ENCODE measurements around the gene PDGFD.

DNA sequence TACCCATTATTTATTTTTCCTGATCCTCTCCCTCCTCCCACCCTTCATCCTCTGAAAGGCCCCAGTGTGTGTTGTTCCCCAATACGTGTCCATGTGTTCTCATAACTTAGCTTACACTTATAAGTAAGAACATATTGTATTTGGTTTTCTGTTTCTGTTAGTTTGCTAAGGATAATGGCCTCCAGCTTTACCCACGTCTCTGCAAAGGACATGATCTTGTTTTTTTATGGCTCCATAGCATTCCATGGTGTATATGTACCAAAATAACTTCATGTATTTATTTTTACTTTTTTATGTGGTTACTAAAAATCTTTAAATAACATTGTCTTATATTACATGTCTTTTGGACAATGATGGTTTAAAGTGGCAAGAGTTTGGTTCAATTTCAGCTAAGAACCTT is 15.2 kb downstream of the PDGFD start:
- TF ChIP-seq, protein P1, sequence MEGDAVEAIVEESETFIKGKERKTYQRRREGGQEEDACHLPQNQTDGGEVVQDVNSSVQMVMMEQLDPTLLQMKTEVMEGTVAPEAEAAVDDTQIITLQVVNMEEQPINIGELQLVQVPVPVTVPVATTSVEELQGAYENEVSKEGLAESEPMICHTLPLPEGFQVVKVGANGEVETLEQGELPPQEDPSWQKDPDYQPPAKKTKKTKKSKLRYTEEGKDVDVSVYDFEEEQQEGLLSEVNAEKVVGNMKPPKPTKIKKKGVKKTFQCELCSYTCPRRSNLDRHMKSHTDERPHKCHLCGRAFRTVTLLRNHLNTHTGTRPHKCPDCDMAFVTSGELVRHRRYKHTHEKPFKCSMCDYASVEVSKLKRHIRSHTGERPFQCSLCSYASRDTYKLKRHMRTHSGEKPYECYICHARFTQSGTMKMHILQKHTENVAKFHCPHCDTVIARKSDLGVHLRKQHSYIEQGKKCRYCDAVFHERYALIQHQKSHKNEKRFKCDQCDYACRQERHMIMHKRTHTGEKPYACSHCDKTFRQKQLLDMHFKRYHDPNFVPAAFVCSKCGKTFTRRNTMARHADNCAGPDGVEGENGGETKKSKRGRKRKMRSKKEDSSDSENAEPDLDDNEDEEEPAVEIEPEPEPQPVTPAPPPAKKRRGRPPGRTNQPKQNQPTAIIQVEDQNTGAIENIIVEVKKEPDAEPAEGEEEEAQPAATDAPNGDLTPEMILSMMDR (IDR thresholded peaks at IDR 0.05): no peak
- TF ChIP-seq POLR2A (IDR thresholded peaks at IDR 0.05) (no peak), EP300 (IDR thresholded peaks at IDR 0.05) (no peak)
